SK-N-MC (cell line): ENCODE results near the gene SLC9C1.

ENCODE experiments used
- EZH2 ChIP-seq: fragments of 200-600 bp; sonication (generic); IDR thresholded peaks from one replicate; pipeline ENCODE4 v1.6.1; 2017; ENCODE audit warnings: antibody characterized with exemption
- POLR2AphosphoS5 ChIP-seq: IDR thresholded peaks from 2 replicates; pipeline ENCODE4 v1.6.1; 2012; ENCODE audit warnings: mild to moderate bottlenecking, low read depth, low read length, borderline replicate concordance

GRCh38 chr3:112302150-112302830, 8.3 kb upstream of the SLC9C1 start:
- TF ChIP-seq POLR2AphosphoS5 (no peak), EZH2 (no peak)
